Stimulated activated CD8-positive, alpha-beta memory T cell treated with anti-CD3 and anti-CD28 coated beads, Interleukin-4, amount 100 ng/mL, for 24 hours (primary cell): ENCODE results near the gene NFIB.

ENCODE experiments used
- DNase-seq: peaks from one replicate; pipeline ENCODE4 v3.0.0-alpha.2; 2020; ENCODE audit warnings: low read depth

Gene NFIB

DNA sequence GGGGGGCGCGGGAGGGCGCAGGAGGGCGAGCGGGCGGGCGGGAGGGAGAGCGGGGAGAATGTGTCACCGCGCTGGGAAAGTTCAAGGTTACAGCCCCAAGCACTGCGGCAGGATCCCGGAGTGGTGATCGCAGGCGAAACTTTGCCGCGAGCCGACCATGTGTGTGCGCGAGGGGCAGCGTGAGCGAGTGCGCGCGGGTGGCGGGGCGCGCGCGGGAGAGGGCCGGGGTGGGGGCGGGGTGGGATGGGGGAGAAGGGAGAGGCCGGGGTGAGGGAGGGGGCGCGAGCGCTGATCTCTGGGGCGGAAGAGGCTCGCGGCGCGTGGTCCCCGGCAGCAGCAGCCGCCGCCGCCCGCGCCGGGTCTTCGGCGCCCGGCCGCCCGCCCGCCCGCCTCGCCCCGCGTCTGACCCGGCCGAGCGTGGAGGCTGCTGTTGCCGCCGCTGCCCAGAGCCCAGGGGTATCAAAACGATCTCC lies at the start of gene NFIB:
Gene NFIB (minus strand): TSS at position 191 of the 473 bp plus-strand sequence. CDS start 630 bp downstream, outside the sequence.
- DNase-seq = no peak

DNA sequence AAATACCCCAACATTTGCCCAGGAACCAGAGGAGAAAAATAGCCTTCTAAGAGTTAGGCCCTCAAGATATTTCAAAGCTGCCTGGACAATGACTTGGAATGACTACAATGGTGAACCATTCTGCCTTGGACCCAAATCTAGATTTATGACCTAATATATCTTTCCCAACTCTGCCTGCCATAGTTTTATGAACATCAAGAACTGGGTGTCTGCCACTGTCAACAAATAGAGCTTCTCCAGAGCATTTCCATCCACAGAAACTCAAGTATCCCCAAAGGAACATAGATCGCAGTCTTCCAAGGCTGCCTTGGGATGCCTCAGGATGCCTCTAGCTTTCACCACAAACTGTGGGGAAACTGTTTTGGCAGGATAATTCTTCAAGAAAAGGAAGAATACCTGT lies 48.2 kb upstream of the NFIB start:
- no peak for DNase-seq

DNA sequence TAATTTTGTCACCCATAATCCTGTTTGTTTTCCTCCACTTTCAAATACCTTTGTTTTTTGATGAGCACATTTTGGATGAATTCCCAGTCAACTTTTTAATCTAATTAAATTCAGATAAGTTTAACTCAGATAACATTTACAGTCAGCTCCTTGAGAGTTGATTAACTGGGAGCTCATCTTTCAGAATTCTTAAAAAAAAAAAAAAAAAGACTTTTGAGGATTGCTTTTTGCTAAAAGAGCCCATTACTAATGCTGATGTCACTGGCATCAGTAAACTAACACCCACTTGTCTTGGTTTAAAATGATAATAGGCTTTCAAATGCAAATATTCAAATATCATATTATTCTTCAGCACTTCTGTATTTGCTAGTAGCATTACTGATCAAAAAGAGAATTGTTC lies 47.1 kb upstream of the NFIB start:
- DNase-seq = no peak

DNA sequence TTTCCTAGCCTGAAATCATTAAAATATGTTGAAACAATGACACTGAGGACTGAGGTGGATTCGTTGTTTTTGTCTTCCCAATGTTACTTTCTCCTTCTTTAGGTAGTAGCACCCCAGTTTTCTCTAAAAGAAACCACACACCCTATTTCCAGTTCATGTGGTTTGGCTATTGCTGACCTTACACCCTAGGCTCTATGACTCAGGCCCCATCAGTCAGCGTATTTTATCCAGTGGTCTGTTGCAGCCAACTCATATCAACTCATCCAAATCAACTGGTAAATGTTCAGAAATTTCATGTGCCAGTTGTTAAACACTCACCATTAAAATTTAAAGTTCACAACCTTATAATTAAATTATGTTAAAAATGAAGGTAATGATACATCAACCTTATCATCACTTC lies 44.6 kb upstream of the NFIB start:
- DNase-seq = no peak

DNA sequence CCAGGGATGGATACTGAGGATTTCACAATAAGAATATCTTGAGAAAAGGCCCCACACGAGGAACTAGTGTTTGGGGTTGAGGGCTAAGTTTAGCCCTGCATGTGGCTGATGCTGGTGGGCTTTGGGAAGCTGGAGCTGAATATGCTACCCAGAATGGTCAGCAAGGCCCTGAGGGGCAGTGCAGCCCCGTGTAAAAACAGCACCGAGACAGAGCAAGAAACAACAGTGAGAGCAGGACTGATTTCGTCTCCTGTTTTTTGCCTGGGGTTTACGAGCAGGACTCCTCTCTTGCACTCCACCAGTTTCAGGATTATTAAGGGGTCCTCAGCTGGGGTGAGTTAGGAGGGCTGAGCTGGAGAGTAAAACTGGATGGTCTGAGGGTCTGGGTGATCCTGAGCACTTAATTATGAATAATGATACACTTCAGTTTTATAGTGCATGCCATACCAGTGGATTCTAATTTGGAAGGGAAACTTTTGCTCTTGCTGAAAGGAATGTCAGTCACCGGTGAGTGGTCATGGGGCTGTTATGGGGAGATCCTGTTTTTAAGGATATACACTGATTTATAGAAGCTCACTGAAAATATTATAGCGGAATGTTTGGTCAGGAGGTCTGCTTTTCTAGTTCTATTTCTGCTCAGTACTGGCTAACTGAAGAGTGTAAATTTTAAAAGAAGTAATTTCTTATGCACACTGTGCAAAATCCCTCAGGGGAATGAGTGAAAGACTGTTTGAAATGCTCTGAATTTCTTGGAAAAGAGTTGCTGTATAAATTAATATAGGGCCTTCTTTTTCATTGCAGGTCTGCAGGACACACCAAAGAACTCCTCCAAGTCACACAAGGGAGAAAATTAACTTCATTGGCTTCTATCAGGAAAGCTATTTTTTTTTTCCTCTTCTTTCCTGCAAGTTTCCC lies 42.7 kb upstream of the NFIB start:
- no peak for DNase-seq

DNA sequence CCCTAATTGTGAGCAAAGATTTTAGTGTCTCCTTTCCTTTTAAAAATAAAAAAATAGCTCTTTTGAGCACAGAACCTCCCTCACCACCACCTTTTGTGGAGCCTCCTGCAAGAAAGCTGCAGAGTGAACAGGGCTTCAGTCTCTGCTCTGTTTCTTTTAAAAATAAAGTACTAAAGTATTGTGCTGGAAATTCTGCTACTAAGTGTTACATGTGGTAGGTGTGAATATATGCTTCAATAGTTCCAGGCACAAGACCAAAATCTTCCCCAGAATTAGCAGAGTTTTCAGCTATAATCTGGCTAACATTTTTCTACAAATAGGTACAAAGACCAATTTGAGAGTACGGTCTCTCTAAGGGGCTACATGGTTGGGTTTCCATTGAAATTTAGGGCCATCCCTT lies 40.3 kb upstream of the NFIB start:
- no peak for DNase-seq

DNA sequence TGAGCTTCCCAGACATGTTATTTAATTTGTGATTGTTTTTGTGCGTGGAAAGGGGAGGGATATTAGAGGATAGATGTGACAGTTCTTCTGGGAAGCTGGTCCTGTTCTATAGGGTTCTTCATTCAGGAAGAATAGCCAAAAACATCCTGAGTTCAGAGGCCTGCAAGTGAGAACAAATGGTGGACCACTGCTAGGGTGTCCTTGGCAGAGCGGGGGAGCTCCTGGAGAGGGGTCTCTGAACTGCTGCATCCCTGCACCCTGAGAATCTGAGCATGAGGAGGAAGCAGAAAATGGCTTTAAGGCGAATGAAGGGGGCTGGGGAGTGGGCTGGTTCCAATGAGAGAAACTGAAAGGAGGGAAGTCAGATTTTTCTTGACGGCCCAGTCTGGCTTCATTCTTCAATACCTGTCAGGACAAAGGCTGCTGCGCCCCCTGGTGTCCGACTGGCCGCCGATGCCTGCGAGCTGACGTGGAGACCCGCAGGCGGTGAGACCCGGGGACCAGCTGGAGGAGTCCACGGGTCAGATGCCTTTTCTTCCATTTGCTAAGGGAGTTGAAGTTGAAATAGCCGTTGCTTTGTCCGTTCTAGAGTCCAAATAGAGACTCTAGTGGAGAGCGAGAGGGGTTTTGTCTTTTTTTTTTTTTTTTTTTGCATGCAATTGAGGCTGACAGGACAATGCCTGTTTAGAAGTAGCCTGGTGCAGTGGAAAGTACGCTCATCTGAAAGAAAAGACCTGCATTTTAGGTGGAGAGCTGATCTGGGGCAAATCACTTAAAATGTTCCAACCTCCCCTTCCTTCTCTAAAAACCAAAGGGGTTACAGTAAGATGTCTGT lies 39.5 kb upstream of the NFIB start:
- peak; percentile 70 for DNase-seq

DNA sequence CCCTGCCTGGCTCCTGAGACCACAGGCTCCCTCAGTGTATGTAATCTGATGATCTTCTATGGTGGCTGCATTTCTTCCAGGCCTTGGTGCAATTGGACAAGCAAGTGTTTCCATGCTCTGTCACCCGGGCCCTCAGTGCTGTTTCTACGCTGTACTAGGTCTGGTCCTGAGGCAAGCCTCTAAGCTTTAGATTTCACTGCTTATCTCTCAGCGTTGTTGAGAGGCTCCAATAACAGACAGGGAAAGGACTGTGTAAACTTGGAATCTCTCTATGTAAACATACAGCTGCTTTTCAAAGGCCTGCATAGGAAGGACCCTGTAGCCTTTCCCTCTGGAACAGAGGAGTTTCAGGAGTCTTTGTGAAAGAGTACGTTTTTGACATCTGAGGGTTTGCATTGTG lies 38.6 kb upstream of the NFIB start:
- DNase-seq = no peak

DNA sequence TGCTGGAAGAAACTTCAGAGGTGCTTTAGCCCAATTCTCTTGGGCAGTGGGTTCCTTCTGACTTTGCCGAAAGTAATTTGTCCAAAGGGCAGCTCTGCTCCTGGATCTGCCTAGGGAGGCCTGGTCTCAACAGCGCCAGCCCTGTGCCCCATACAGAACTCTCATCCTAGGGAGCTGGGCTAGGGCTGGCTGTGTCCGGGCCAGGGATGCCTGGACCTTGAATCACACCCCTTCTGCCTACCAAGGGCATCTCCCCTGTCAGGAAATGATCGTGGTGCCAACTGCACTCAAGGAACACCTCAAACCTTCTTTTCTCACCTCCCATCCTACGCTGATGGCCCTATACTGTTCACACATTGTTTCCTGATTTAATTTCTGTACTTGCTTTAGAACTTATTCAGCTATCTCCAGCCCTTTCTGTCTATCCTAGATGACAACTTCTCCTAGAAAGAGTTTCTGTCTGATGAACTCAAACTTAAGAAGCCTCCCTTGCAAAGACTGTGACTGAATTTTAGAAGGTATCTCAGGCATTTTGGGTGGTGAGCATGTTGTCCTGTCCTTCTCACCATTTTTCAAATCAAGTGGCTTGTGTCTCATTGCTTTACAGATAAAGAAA lies 37.4 kb upstream of the NFIB start:
- no peak for DNase-seq

DNA sequence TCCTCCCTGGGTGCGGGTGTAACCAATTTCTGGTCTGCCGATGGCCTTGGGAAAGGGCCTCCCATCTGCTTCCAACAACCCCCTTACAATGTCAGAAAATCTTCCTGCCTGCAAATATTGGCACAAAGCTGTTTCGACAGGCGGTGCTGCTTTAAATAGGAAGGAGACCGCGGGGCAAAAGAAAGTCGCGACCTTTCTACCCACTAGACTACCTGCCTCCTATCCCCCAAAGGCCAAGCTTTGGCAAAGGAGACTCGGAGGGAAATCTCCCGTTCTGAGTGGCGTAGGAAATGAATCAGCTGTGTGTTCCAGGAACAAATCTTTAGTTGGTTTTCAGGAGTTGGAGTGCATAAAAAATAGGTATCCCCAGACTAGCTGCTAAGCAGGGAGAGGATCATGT lies 36.8 kb upstream of the NFIB start:
- DNase-seq = no peak

DNA sequence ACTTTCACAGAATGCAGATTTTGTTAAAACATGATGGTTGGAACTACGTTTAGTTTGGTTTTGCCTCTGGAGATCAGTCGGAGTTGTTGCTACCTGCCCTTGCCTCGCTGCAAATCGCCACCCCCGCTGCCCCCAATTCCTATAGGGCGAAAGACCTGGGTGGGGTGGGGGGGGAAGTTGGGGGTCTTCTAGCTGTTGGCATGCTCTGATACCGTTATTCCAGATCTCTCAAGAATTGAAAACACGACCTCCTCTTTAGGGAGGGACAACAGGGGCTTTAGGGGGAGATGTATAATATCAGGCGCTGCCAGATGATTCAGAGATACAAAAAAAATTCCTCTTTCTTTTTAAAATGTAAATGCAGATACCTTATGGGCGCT lies 36.4 kb upstream of the NFIB start:
- DNase-seq = no peak

DNA sequence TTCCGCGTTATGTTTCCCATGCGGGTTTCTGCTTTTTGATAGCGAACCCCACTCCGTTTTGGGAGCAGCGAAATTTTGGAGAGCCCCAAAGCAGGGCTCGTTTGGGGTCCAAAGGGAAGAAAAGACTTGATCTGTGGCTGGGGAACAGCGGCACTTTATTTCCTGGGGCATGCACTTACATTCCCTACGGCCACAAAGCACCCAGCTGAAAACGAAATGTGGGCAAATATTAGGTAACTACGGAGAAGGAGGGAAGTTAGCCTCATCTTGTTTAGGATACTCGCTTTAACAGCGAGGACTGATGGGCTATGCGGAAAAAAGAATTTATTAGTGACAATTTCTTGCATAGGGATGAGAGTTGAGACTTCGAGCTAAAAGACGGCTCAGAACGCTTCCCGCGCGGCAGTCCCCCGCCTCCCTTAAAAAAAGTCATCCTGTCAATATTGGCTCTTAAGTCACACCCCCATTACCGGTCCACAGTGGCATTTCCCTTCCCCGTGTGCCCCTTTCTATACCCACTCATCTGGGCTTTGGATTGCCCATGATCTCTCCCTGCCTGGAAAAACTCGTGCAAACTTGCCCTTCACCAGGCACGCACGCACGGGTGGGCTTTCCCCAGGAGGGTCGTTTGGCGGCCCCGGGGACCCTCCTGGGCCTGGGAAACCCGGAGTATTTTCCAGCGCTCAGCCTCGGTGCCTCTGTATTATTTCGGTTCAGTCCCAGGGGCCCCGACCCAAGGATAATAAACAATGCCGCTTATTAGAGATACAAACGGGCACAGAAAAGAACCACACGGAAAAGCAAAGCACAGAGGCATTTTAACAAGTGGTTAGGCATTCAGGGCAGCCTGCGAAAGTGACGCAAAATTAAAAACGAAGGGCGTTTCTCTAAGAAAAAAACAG lies 35.8 kb upstream of the NFIB start:
- DNase-seq = no peak

DNA sequence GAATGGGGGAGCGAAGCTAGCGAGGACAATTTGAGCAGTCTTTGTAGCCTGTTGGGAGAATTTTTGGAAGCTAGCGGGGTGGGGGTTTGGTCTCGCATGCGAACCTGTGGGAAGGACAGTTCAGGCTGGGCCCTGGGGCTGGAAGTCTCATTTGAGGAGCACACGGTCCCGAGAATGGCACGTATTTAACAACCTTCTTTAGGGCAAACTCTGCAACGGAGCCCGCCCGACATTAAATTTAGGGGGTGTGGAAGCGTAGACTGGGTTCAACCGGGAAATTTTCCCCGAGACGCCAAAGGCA lies 35.2 kb upstream of the NFIB start:
- no peak for DNase-seq

DNA sequence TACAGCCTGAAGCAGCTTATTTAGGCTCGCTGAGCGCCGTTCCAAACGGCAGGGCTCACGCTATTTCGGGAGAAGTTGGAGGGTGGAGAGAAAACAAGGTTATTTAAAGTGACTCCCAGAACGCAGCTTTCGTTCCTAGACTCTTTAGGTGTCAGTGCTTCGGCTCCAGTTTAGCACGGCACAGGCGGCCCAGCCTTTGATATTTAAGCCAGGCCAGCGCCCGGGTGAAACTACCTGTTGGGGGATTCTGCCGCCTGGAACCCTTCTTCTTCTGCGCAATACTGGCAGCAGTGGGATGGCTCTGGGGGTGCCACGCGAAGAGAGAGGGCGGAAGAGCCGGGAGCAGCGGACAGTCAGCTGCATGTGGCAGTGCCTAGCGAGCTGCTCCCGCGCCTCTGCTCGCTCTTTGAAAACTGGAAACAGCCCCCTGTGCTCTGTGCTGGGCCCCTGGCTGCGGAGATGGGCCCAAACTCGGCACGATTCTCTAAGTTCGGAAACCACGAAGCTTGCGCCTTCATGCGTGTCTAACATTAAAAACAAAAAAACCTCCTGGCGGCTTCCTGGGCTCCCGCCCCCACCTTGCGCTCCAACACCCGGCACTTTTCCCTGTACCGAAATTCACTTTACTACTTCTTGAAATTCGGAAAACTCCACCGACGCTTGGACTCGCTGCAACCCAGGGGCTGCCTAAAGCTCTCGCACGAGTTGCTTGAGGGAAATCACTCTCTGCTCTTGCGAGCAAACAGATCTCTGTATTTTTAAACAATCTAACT lies 34.6 kb upstream of the NFIB start:
- DNase-seq = no peak

DNA sequence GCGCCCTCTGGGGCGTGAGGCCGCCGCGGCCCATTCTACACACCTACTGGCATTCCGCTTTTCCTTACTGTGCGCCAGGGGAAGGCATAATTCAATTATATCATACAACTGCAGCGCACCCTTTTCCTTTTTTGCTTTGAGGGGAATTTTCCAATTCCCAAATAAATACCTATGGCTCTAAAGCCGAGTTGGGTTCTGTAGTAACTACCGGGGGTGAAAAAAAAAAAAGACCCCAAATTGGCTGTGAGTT lies 34.1 kb upstream of the NFIB start:
- no peak for DNase-seq

DNA sequence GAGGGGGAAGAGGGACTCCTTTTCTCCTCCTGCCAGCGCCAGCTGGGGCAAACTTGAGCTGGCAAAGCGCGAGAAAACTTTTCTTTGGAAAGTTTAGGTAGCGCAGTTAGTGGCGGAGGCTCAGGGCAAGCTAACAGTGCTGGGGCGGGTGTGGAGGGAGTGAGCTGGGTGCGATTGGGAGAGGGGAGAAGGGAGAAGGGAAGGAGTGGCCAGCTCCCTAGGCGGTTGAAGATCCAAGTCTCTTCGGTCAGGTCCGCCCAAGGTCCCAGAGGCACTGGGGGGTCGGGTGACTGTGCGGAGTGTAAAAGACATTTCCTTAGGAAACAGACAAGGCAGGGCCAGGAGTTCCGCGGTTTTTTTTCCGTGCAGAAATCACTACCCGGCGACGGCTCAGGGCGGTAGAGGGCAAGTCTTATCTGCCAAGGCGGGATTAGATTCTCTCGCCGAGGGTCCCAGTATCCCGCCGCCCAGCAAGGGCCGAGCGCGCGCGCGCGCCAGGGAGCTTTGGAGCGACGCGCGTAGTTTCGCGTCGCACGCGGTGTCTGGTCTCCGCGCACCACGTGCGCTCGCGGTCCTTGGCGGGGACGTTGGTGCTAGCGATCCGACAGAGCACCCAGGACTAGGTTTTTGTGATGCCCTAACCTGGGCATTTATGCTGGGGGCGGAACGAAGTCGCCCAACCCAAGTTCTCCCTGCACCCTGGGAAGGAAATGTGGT lies 33.6 kb upstream of the NFIB start:
- DNase-seq = no peak

DNA sequence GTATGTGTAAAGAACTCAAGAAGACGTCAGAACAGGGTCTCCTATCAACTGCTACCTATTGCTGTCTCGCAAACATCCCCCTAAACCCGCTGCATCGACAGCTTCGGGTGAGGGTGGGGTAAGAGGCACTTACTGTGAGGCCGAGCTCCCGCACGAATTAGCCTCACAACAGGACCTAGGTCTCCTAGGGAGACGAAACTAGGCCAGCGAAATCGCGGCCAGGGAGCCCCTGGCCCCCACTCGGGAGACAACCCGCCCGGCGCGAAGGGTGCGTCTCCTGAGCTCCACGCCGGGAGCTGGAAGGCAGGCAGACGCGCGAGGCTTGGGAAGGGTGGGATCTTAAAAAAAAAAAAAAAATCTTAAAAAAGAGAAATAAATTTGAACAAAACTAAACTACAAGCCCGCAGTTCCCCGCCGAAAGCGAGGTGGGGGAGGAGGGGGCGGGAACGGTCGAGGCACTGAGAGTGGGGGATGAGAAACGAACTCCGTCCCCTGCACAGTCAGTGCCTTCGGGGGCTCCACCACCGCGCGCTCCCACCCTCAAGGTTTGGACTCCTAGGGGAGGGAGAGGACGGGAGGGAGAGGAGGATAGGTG lies 33.0 kb upstream of the NFIB start:
- DNase-seq = no peak

DNA sequence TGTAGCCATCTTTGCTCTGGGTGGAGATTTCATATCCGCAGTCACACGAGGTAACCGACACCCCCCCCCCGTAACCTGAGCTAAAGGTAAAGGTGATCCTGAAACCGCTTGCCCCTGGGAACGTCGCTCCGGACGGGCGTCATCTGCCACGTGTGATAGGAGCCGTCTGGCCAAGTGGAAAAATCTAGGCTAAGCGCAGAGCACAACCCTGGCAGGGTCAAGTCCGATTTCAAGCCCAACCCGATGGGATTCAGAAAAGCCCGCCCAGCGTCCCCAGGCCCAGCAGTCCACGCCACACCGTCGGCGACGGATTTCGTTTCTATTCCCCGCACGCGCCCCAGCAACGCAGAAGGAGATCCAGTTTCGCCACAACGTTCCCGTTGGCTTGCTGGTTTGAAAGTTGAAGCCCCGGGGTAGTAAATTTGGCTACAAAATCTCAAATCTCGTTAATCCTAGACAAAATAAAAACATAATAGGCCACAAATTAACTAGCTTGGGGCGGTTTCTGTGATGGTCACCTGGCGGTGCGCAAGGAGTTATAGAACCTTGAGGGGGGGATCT lies 32.4 kb upstream of the NFIB start:
- DNase-seq = no peak

DNA sequence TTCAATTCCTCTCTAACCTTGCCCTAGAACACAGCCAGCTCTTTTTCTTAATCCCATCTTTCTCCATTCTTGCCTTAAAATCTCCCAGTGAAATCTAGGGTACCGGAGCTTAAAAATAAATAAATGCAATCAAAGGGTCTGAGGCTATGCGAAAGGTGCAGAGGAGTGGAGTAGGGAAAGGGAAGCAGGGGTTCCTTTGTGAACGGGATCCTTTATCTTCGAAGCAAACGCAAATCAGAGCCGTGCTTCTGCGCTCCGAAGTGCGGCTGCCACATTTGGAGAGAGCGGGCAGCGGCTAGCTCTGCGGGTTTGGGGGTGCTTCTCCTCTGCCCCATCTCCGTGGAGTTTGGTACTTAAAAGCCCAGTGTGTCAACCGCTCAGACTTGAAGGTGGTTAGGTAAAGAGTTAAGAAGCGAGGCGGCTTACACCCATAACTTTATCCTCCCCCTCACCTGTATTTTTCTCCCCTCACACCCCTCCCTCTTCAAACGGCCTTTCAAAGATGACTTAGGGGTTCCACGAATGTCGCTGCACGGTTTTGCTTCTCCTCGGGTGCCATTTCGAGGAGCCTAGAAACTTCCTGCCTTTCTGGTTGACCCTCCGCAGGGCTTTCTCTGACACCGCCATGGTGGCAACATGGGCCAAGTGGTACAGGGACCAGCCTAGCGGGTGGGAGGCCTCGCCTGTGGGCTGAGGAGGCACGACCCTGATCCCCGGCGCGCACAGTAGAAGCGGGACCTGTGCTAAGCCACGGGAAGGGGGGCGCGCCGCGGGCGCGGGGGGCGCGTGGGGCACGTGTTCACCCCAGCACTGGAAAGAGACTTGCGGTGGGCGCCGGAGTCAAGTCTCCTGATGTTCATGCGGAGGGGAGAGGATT lies 31.7 kb upstream of the NFIB start:
- DNase-seq = no peak
